Measurements from ENCODE around the gene SH3PXD2B. TPM values are rescaled to one million over a fixed set of nuclear protein-coding genes. Genes with fewer than 3 reads are reported as not detected.

Gene SH3PXD2B
- polyA plus RNA-seq, 6 donors from 2014 or later, result not detected

DNA sequence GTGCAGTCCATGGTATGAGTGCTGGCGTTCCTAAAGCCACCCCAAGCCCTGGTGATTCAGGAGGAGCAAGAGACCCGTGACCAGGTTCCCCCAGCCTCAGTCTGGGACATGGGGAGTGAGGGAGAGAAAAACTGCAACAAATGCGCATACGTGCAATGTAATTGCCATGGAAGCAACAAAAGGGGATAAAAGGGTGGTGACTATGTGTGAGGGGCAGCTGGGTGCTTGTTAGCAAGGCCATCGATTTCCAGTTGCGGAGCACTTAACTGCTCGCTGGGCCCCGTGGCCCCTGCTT, 709 bp upstream of the SH3PXD2B start:
- H3K4me3 Mint-ChIP-seq, result peak overlapping the region; percentile 78 to 92 (median 86)
- ATAC-seq (ENCODE audit: low read depth in 2 of 2), result no peak
- H3K27ac Mint-ChIP-seq, result peak overlapping the region in 1 of 6 donors; percentile 72
- H3K9me3 Mint-ChIP-seq, result no peaks in the 10 kb centered on the region
- peaks cover 11 to 22% (median 21%) of the 10 kb centered on the region in 3 donors for H3K4me1 Mint-ChIP-seq
- peaks cover 0 to 7% of the 10 kb centered on the region in 2 donors for H3K36me3 Mint-ChIP-seq
- no peak for DNase-seq
- peaks cover 50 to 62% (median 58%) of the 10 kb centered on the region in 3 donors for H3K27me3 Mint-ChIP-seq

DNA sequence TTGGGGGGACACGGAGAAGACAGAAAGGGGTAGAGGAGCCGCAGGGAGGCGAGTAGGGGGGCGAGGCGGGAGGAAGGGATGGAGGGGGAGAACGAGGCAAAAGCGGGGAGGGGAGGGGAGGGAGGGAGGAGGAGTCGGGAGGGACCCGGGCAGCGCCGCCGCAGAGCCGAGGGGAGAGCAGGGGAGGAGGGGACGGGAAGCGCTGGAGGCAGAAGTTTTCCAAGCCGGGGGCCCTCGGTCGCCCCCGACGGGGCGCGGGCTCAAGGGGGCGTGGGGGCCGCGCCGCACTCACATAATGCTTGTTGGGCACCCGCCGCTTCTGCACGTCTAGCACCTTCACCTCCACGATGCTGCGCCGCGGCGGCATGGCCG, 353 bp downstream of the SH3PXD2B start:
- peak; percentile 29 to 34 for ATAC-seq (ENCODE audit: low read depth in 2 of 2)
- no peak overlapping the region for H3K27ac Mint-ChIP-seq
- no peaks in the 10 kb centered on the region for H3K9me3 Mint-ChIP-seq
- no peak for DNase-seq
- H3K27me3 Mint-ChIP-seq, result peaks cover 45 to 62% (median 54%) of the 10 kb centered on the region in 3 donors
- peaks cover 11 to 22% (median 21%) of the 10 kb centered on the region in 3 donors for H3K4me1 Mint-ChIP-seq
- H3K4me3 Mint-ChIP-seq, result peak overlapping the region in 7 of 8 donors; percentile 49 to 83 (median 80)
- peaks cover 0 to 7% of the 10 kb centered on the region in 2 donors for H3K36me3 Mint-ChIP-seq

DNA sequence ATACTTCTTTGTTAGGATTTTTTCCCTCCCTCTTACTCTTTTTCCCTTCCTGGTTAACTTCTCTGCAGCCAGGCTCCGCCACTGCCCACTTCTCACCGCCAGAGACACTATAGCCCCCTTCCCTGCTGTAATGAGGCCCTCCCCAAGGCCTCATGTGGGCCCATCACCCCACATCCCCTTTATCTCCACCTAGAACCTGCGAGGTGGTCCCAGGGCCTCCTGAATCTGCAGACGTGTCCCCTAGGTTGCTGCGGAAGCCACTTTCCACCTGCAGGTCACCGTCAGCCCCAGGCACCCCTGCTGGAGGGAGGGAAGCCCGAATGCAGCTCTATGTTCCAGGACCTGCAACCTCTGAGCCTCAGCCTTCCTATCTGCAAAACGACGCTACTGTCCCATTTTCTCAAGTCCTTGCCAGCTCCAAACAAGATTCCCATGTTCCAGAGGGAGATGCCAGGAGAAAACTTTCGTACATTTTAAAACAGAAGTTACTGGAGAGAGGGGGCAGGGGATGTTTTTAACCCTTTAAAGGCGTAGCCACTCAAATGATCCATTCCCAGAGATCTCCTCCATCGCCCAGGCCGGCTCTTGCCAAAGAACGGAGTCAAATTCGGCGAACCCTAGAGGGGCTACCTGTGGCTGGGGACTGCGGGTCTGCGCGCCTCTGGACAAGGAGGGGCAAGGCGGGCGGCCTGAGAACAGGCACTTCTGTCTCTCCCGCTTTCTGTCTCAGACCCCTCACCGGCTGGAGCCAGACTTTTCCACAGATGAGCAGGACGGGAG, 929 bp downstream of the SH3PXD2B start:
- ATAC-seq (ENCODE audit: low read depth in 2 of 2) (no peak), DNase-seq (no peak)
- no peak overlapping the region for H3K27ac Mint-ChIP-seq
- H3K4me3 Mint-ChIP-seq, result peak overlapping the region; percentile 49 to 83 (median 78)
- peaks cover 11 to 22% (median 21%) of the 10 kb centered on the region in 3 donors for H3K4me1 Mint-ChIP-seq
- H3K27me3 Mint-ChIP-seq, result peaks cover 46 to 59% (median 57%) of the 10 kb centered on the region in 3 donors
- H3K9me3 Mint-ChIP-seq, result no peaks in the 10 kb centered on the region
- peaks cover 0 to 7% of the 10 kb centered on the region in 2 donors for H3K36me3 Mint-ChIP-seq

DNA sequence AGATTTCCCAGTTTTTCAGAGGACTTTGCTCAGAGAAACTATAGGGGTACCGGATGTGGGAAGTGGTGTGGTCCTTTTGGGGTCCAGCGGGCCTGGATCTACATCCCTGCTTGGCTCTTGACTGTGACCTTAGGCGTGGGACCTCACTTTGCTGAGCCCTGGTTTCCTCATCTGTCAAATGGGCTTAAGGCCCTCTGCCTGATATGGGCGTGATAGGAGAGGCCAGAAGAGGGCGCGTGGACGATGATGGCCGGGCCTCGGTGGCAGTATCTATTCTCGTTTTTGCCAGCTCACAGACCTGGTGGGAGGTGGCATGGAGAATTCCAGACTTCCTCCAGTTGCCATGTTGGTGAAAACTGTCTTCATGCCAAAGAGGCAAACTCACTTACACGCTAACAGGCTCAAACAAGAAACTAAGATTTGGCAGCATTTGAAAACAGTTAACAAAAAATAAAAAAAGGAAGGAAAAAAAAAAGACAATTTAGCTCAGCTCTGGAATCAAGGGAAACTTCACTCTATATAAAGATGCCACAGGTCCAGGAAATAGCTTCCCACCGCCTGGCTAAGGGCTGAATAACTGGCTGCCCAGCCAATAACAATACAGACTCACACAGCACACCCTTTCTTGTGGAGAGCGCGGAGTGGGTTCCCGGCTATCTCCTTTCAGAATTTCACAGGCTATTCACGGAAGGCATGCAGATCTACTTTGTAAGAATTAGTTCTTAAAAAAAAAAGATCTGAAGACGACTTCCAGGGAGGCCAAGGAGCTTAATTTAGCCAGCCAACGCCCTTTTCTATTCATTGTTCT, 1.7 kb downstream of the SH3PXD2B start:
- ATAC-seq (ENCODE audit: low read depth in 2 of 2) (no peak), DNase-seq (no peak)
- Mint-ChIP-seq H3K27ac (peak overlapping the region in 1 of 6 donors; percentile 54), H3K4me1 (peaks cover 11 to 22% (median 21%) of the 10 kb centered on the region in 3 donors), H3K36me3 (peaks cover 0 to 7% of the 10 kb centered on the region in 2 donors), H3K27me3 (peaks cover 53 to 61% (median 59%) of the 10 kb centered on the region in 3 donors), H3K9me3 (no peaks in the 10 kb centered on the region), H3K4me3 (peak overlapping the region; percentile 49 to 83 (median 78))

DNA sequence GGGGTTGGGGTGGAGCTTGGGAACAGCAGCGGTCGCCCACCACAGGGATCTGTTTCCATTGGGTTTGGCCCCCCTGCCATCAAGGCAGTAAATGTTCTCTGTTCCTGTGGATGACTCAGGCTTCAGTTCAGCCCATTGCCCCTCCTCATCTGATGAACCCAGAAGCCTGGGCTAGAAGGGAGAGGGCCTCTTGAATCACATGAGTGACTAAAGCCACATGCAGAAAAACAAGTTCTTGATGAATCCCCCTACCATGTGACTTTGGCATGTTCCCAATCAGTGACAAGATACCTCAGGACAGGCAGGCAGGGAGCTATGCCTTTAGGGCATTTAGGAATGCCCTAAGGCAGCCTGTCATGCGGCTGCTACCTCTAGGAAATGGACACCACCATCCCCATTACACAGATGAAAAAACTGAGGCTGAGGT, 2.5 kb downstream of the SH3PXD2B start:
- Mint-ChIP-seq H3K9me3 (no peaks in the 10 kb centered on the region), H3K4me3 (peak overlapping the region in 2 of 8 donors; percentile 47 to 53), H3K36me3 (peaks cover 0 to 7% of the 10 kb centered on the region in 2 donors), H3K27ac (no peak overlapping the region), H3K4me1 (peaks cover 11 to 22% (median 21%) of the 10 kb centered on the region in 3 donors), H3K27me3 (peaks cover 51 to 62% (median 55%) of the 10 kb centered on the region in 3 donors)
- no peak for ATAC-seq (ENCODE audit: low read depth in 2 of 2)
- DNase-seq, result no peak

DNA sequence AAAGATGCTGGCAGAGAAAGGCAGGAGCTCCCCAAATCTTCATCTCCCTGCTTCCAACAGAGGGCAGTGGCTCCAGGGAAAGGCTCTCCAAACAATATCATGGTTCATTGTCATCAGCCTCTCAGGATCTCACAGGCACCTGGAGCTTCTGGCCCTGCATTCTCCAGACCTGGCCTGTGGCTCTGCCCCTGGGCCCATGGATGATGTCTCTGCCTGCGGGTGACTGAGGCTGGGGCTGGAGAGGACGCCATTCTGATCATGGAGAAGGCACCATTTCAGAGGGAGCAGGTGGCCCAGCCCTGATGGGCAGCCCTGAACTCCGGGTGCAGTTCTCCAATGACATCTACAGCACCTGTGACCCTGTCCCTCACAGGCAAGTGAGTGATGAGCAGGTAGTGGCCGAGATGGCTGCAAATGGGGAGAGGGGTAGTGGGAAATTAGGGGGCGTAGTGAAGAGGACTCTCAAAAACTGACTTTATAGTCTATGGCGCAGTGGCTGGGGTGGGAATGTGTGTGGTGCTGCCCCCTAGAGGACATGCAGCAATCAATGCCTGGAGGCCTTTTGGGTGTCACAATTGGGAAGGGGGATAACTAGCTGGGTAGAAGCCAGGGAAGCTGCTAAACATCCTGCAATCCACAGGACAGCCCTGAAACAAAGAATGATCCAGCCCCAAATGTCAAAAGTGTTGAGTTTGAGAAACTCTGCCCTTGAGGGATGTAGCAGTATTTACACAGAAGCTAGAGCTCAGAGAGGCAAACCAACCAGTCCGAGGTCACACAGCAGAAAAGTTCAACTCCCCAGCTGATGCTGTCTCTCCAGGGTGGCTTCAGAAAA, 3.2 kb downstream of the SH3PXD2B start:
- no peak overlapping the region for H3K27ac Mint-ChIP-seq
- H3K4me3 Mint-ChIP-seq, result peak overlapping the region in 1 of 8 donors; percentile 63
- ATAC-seq (ENCODE audit: low read depth in 2 of 2) (no peak), DNase-seq (peak; percentile 16)
- H3K27me3 Mint-ChIP-seq, result peaks cover 47 to 69% (median 58%) of the 10 kb centered on the region in 3 donors
- H3K36me3 Mint-ChIP-seq, result peaks cover 0 to 7% of the 10 kb centered on the region in 2 donors
- H3K4me1 Mint-ChIP-seq, result peaks cover 11 to 22% (median 21%) of the 10 kb centered on the region in 3 donors
- no peaks in the 10 kb centered on the region for H3K9me3 Mint-ChIP-seq

DNA sequence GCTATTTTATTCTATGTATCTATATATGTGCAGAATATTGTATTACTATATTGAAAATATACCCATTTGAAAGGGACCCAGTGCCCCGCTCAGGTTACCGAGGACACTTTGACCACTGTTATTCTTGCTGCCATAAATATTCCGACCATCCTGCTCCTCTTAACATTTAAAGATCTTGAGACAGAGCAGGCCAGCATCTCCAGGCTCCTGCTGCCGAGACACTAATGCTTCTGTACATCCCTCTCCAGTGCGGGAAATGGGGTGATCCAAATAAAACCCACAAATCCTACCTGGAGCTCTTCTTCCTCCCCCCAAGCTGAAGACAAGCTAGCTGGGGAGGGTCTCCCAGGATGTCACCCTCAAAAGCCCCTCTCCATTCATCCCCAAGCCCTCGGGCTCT, 3.9 kb downstream of the SH3PXD2B start:
- Mint-ChIP-seq H3K36me3 (peaks cover 0 to 7% of the 10 kb centered on the region in 2 donors), H3K4me3 (no peak overlapping the region), H3K4me1 (peaks cover 11 to 22% (median 21%) of the 10 kb centered on the region in 3 donors), H3K9me3 (no peaks in the 10 kb centered on the region), H3K27me3 (peaks cover 46 to 70% (median 58%) of the 10 kb centered on the region in 3 donors), H3K27ac (no peak overlapping the region)
- DNase-seq (no peak), ATAC-seq (ENCODE audit: low read depth in 2 of 2) (no peak)

DNA sequence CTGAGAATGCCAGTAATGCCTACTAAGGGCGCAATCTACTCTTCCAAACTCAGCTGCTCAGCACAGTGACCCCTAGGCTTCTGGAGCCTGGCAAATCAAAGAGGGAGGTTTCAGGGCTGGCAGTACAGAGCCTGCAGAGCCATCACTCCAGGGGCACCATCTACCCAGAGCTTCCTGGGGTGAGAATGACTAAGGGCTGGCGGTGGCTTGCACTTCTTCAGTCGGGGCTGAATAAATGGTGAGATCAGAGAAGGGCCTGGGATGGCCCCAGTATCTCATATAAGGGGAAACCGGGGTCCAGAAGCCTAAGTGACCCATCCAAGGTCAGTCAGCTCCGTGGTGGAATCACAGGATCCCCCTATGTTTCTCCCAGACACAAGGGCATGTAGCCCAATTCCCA, 5.3 kb downstream of the SH3PXD2B start:
- no peak overlapping the region for H3K27ac Mint-ChIP-seq
- H3K9me3 Mint-ChIP-seq, result no peaks in the 10 kb centered on the region
- no peak overlapping the region for H3K4me3 Mint-ChIP-seq
- ATAC-seq (ENCODE audit: low read depth in 2 of 2), result no peak
- no peak for DNase-seq
- H3K27me3 Mint-ChIP-seq, result peaks cover 47 to 74% (median 62%) of the 10 kb centered on the region in 3 donors
- peaks cover 6 to 15% (median 14%) of the 10 kb centered on the region in 3 donors for H3K4me1 Mint-ChIP-seq
- H3K36me3 Mint-ChIP-seq, result no peaks in the 10 kb centered on the region

DNA sequence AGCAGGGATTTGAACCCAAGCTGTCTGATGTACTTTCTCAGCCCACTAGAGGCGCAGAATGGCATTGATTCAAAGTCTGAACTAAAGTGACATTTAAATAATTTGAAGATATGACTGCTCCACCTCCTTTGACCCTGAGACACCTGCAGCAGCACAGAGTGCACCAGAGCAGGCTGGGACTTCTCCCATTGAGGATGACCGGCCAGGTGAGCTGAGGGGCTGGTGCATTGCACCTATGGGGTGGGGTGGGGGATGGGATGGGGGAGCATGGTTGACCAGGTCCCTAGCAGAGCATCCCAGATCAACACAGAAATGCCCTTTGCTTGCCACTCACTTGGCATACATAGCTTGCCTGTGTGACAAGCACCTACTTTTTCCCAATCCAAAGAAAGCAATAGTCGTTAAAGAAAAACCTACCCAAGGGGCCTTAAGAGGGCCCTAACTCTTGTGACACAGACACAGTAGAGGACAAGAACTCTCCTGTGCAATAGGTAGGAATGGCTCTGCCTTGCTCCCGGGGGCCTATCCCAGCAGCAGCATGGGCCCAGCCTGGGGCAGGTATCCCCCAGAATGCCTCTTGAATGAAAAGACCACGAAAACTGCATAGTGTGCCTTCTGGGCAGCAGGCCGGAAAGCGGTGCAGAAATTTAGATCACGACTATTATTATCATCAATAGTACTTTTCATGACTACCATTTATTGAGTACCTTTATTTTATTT, 6.5 kb downstream of the SH3PXD2B start:
- H3K4me3 Mint-ChIP-seq, result no peak overlapping the region

DNA sequence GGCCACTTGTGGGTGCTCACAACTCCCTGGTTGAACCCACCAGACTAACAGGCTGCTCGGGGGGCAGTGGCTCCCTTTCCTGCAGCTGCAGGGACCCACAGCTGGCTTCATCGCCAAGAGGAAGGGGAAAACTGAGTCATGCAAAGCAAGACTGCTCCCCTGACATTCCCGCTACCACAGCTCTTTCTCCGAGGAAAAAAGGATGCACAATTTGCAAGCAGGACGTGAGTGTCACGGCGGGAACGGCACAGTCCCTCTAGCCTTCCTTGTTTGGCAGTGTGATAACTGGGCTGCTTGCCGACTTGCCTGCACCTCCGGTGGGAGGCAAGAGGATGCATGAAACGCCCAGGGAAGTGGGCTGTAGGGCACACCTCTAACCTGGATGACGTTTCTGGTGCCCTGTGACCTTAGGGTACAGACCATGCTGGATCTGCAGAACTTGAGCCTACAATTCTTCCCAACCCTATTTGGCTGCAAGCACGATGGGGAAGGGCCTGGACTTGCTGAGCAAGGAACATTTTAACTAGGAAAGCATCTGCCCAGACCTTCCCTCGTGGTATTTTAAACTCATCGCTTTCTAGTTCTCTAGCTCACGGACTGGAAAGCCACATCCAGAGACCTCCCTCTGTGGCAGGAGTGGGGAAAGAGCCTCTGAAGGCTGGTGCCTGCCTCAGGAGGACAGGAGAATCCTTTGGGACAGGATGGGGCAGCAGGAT, 7.8 kb downstream of the SH3PXD2B start:
- H3K4me3 Mint-ChIP-seq, result peak overlapping the region in 2 of 8 donors; percentile 29 to 51
- no peak for DNase-seq
- no peak for ATAC-seq (ENCODE audit: low read depth in 2 of 2)
- no peaks in the 10 kb centered on the region for H3K36me3 Mint-ChIP-seq
- H3K27me3 Mint-ChIP-seq, result peaks cover 36 to 64% (median 51%) of the 10 kb centered on the region in 3 donors
- H3K4me1 Mint-ChIP-seq, result peaks cover 0 to 6% (median 4%) of the 10 kb centered on the region in 3 donors
- no peak overlapping the region for H3K27ac Mint-ChIP-seq
- no peaks in the 10 kb centered on the region for H3K9me3 Mint-ChIP-seq

More for the DNA sequence above, 6.5 kb downstream of the SH3PXD2B start:
- no peaks in the 10 kb centered on the region for H3K9me3 Mint-ChIP-seq
- no peak for ATAC-seq (ENCODE audit: low read depth in 2 of 2)
- peaks cover 0 to 6% (median 4%) of the 10 kb centered on the region in 3 donors for H3K4me1 Mint-ChIP-seq
- H3K36me3 Mint-ChIP-seq, result no peaks in the 10 kb centered on the region
- H3K27me3 Mint-ChIP-seq, result peaks cover 47 to 72% (median 57%) of the 10 kb centered on the region in 3 donors
- no peak overlapping the region for H3K27ac Mint-ChIP-seq
- DNase-seq, result no peak

DNA sequence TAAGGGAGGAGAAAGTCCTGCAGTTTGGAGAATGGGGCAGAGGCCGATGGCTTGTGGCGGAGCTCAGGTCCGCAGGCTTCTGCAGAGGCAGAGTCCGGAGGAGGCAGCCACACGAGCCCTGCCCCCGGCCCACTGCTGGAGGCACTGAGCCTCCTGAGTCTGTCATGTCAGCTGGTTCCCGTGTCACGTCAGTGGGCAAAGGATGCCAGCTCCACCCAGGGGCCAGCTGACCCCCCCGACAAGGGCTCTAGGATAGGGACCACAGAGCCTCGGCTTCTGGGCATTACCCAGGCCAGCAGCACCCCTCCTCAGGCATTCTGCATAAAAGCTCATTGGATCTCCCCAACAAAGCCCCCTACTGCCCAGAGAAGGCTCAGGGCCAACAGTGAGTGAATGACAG, 8.5 kb downstream of the SH3PXD2B start:
- Mint-ChIP-seq H3K9me3 (no peaks in the 10 kb centered on the region), H3K36me3 (no peaks in the 10 kb centered on the region), H3K4me3 (no peak overlapping the region), H3K27me3 (peaks cover 31 to 57% (median 45%) of the 10 kb centered on the region in 3 donors), H3K27ac (no peak overlapping the region), H3K4me1 (peaks cover 0 to under 1% (median 0%) of the 10 kb centered on the region in 3 donors)
- ATAC-seq (ENCODE audit: low read depth in 2 of 2) (no peak), DNase-seq (no peak)

Data from naive B cell (primary cell).